Neural cell (in vitro differentiated cells): ENCODE data around the gene FSTL3. TPM values are rescaled to one million over a fixed set of nuclear protein-coding genes. Genes with fewer than 3 reads are reported as not detected.

ENCODE experiments used
- H2AFZ ChIP-seq: fragments of 200-600, 300-800 bp; sonication (generic), shearing (Covaris generic); 2 replicates; pipeline ENCODE4 v1.6.0; 2014; ENCODE audit warnings: low read depth, mild to moderate bottlenecking, antibody characterized with exemption, low read length, moderate library complexity
- H3F3A ChIP-seq: fragments of 200-600 bp; shearing (Covaris generic); 2 replicates; pipeline ENCODE4 v1.6.1; 2016; ENCODE audit warnings: mild to moderate bottlenecking, moderate library complexity, mixed read lengths, antibody characterized with exemption, low read length; ENCODE audit not compliant: insufficient read depth, poor library complexity, severe bottlenecking
- H3K27ac ChIP-seq: fragments of 200-600, 300-800 bp; sonication (generic), shearing (Covaris generic); 2 replicates; pipeline ENCODE4 v1.5.1; 2014; ENCODE audit warnings: mild to moderate bottlenecking, low read length, moderate library complexity
- H3K27me3 ChIP-seq: fragments of 300-800, 200-600 bp; sonication (generic), shearing (Covaris generic); 2 replicates; pipeline ENCODE4 v1.6.0; 2014; ENCODE audit warnings: mild to moderate bottlenecking, low read depth, low read length, moderate library complexity; ENCODE audit not compliant: insufficient read depth
- H3K36me3 ChIP-seq: fragments of 300-800, 200-600 bp; sonication (generic), shearing (Covaris generic); 2 replicates; pipeline ENCODE4 v1.5.1; 2014; ENCODE audit warnings: mild to moderate bottlenecking, antibody characterized with exemption, low read length, moderate library complexity; ENCODE audit not compliant: insufficient read depth
- H3K4me2 ChIP-seq: fragments of 300-800, 200-600 bp; sonication (generic), shearing (Covaris generic); 2 replicates; pipeline ENCODE4 v1.6.0; 2014; ENCODE audit warnings: mild to moderate bottlenecking, low read length
- H3K4me3 ChIP-seq: fragments of 300-800, 200-600 bp; sonication (generic), shearing (Covaris generic); 2 replicates; pipeline ENCODE4 v1.5.1; 2014; ENCODE audit warnings: mild to moderate bottlenecking, low read length, moderate library complexity
- H3K79me2 ChIP-seq: fragments of 200-600 bp; shearing (Covaris generic); replicated peaks from 2 replicates; pipeline ENCODE4 v1.6.0; 2014; ENCODE audit warnings: mild to moderate bottlenecking, low read length, moderate library complexity; ENCODE audit not compliant: insufficient read depth
- H3K9ac ChIP-seq: fragments of 300-800, 200-600 bp; sonication (generic), shearing (Covaris generic); 2 replicates; pipeline ENCODE4 v1.6.1; 2016; ENCODE audit warnings: mild to moderate bottlenecking, low read length, mixed read lengths
- H3K9me2 ChIP-seq: fragments of 200-600 bp; shearing (Covaris generic); 2 replicates; pipeline ENCODE4 v1.6.1; 2016; ENCODE audit warnings: mild to moderate bottlenecking, low read length, mixed read lengths; ENCODE audit not compliant: insufficient read depth
- H3K9me3 ChIP-seq: fragments of 200-600, 300-800 bp; sonication (generic), shearing (Covaris generic); 2 replicates; pipeline ENCODE4 v1.6.1; 2016; ENCODE audit warnings: mild to moderate bottlenecking, mixed run types, low read length, moderate library complexity, mixed read lengths
- H4K20me1 ChIP-seq: fragments of 200-600 bp; shearing (Covaris generic); 2 replicates; pipeline ENCODE4 v1.6.1; 2016; ENCODE audit warnings: mild to moderate bottlenecking, mixed run types; ENCODE audit not compliant: insufficient read depth
- EP300 ChIP-seq: fragments of 450-650 bp; conservative IDR thresholded peaks from 2 replicates; pipeline ENCODE4 v1.6.1; 2014; ENCODE audit warnings: antibody characterized with exemption, mild to moderate bottlenecking, moderate library complexity; ENCODE audit not compliant: poor library complexity, severe bottlenecking
- EZH2 ChIP-seq: fragments of 200-600, 300-800 bp; shearing (Covaris generic), sonication (generic); IDR thresholded peaks from 2 replicates; pipeline ENCODE4 v1.6.1; 2014; ENCODE audit warnings: antibody characterized with exemption, low read length, borderline replicate concordance, mild to moderate bottlenecking; ENCODE audit not compliant: insufficient read depth, poor library complexity, severe bottlenecking
- MXI1 ChIP-seq: fragments of 450-650 bp; conservative IDR thresholded peaks from 2 replicates; pipeline ENCODE4 v1.6.1; 2014; ENCODE audit warnings: antibody characterized with exemption, mild to moderate bottlenecking; ENCODE audit not compliant: poor library complexity, severe bottlenecking
- POLR2AphosphoS5 ChIP-seq: IDR thresholded peaks from 2 replicates; pipeline ENCODE4 v1.6.1; 2012
- RAD21 ChIP-seq: fragments of 450-650 bp; conservative IDR thresholded peaks from 2 replicates; pipeline ENCODE4 v1.6.1; 2014; ENCODE audit warnings: antibody characterized with exemption, mild to moderate bottlenecking, moderate library complexity
- REST ChIP-seq: IDR thresholded peaks from 2 replicates; pipeline ENCODE4 v1.6.1; 2012; ENCODE audit warnings: borderline replicate concordance
- SMC3 ChIP-seq: fragments of 450-650 bp; conservative IDR thresholded peaks from 2 replicates; pipeline ENCODE4 v1.6.1; 2014; ENCODE audit warnings: antibody characterized with exemption, mild to moderate bottlenecking, moderate library complexity; ENCODE audit not compliant: poor library complexity
- TAF1 ChIP-seq: IDR thresholded peaks from 2 replicates; pipeline ENCODE4 v1.6.1; 2012; ENCODE audit warnings: low read depth
- polyA plus RNA-seq: library from polyadenylated mRNA; depleted of rRNA; stranded (reverse); fragments of >200 nt; gene quantifications from 2 replicates; pipeline ENCODE4 v1.2.3, GENCODE V29; 2014
- TF ChIP-seq, protein P1 (sequence below): fragments of 450-650 bp; IDR thresholded peaks from 2 replicates; pipeline ENCODE4 v1.5.1; 2014; ENCODE audit warnings: antibody characterized with exemption, mild to moderate bottlenecking, moderate library complexity; ENCODE audit not compliant: poor library complexity, severe bottlenecking

Gene FSTL3
- polyA plus RNA-seq, 1 donor from 2014 or later = 3.1 TPM

- H3K9me3 ChIP-seq = no peaks in the 10 kb centered on the region
- no peak overlapping the region for H2AFZ ChIP-seq
- TF ChIP-seq RAD21 (no peak), POLR2AphosphoS5 (no peak), EZH2 (no peak), REST (no peak), MXI1 (no peak), SMC3 (no peak), TAF1 (no peak), EP300 (no peak)
- TF ChIP-seq, protein P1, sequence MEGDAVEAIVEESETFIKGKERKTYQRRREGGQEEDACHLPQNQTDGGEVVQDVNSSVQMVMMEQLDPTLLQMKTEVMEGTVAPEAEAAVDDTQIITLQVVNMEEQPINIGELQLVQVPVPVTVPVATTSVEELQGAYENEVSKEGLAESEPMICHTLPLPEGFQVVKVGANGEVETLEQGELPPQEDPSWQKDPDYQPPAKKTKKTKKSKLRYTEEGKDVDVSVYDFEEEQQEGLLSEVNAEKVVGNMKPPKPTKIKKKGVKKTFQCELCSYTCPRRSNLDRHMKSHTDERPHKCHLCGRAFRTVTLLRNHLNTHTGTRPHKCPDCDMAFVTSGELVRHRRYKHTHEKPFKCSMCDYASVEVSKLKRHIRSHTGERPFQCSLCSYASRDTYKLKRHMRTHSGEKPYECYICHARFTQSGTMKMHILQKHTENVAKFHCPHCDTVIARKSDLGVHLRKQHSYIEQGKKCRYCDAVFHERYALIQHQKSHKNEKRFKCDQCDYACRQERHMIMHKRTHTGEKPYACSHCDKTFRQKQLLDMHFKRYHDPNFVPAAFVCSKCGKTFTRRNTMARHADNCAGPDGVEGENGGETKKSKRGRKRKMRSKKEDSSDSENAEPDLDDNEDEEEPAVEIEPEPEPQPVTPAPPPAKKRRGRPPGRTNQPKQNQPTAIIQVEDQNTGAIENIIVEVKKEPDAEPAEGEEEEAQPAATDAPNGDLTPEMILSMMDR = no peak
- no peak overlapping the region for H3K9ac ChIP-seq
- no peak overlapping the region for H3K4me3 ChIP-seq
- H4K20me1 ChIP-seq = no peaks in the 10 kb centered on the region
- H3K36me3 ChIP-seq = no peaks in the 10 kb centered on the region
- no peak overlapping the region for H3K4me2 ChIP-seq
- H3K9me2 ChIP-seq = no peaks in the 10 kb centered on the region
- H3K27me3 ChIP-seq = no peaks in the 10 kb centered on the region
- peaks cover 23% of the 10 kb centered on the region for H3K79me2 ChIP-seq
- no peak overlapping the region for H3K27ac ChIP-seq
- H3F3A ChIP-seq = no peaks in the 10 kb centered on the region
Measured at GRCh38 chr19:651114-651818, 24.9 kb upstream of the FSTL3 start.

DNA sequence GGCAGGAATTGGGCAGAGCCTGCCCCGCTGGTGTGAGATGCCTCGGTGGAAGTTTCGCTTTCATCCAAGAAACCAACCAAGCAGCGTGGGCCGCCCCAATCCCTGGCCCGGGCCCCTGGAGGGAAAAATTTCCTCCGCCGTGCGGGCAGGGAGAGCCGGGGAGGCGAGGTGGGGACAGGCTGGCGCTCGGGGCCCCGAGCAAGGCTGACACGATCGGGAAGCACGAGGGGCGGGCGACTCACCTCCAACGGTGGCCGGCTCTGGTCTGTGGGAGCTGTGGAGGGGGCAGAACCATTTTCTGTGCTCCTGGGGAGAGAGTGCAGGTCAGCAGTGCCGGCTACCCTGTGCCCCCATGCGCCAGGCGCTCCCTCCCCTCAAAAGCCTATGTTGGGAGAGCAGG, 24.2 kb upstream of the FSTL3 start:
- no peak overlapping the region for H3K4me2 ChIP-seq
- peaks cover 23% of the 10 kb centered on the region for H3K79me2 ChIP-seq
- no peaks in the 10 kb centered on the region for H3K27me3 ChIP-seq
- H3K9ac ChIP-seq = no peak overlapping the region
- H2AFZ ChIP-seq = no peak overlapping the region
- H3K9me3 ChIP-seq = no peaks in the 10 kb centered on the region
- TF ChIP-seq EP300 (no peak), SMC3 (no peak), TAF1 (no peak), EZH2 (no peak), POLR2AphosphoS5 (no peak), REST (no peak), MXI1 (no peak)
- no peak overlapping the region for H3K4me3 ChIP-seq
- no peaks in the 10 kb centered on the region for H3K36me3 ChIP-seq
- H3F3A ChIP-seq = no peaks in the 10 kb centered on the region
- no peak overlapping the region for H3K27ac ChIP-seq
- no peaks in the 10 kb centered on the region for H3K9me2 ChIP-seq
- no peaks in the 10 kb centered on the region for H4K20me1 ChIP-seq
